ENCODE data around the gene TARS1. TPM values are rescaled to one million over a fixed set of nuclear protein-coding genes. Genes with fewer than 3 reads are reported as not detected.

TARS1 gene
- total RNA-seq, 4 donors from 2014 or later: 62.8 to 77.6 (median 69.8) TPM

DNA sequence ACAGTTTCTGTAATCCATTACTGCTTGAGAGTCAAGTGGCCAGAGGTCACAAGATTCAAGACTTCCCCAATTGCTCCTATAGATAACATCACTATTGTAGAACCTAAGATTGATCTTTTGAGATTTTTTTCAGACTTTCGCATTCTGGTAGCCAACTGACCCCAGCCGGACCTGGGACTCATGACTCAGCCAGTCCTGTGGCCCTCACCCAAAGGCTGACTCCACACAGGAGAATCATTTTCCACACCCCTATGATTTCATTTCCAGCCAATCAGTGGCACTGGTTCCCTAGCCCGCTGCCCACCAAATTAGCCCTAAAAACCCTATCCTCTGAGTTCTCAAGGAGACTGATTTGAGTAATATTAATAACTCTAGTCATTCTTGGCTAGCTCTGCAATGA, 36.2 kb downstream of the TARS1 start:
- no peak overlapping the region for H3K27ac ChIP-seq
- in situ Hi-C loops (cut with MboI; ENCODE audit: low sequenced_read_pairs in 4 of 4): no loop called here
- no peaks in the 10 kb centered on the region for H3K27me3 ChIP-seq
- H3K36me3 ChIP-seq: peaks cover 0 to 12% of the 10 kb centered on the region in 2 donors
- H3K4me1 ChIP-seq: no peaks in the 10 kb centered on the region
- ATAC-seq (no peak), DNase-seq (no peak)
- TF ChIP-seq POLR2A (IDR thresholded peaks at IDR 0.05): no peak
- TF ChIP-seq, protein P1, sequence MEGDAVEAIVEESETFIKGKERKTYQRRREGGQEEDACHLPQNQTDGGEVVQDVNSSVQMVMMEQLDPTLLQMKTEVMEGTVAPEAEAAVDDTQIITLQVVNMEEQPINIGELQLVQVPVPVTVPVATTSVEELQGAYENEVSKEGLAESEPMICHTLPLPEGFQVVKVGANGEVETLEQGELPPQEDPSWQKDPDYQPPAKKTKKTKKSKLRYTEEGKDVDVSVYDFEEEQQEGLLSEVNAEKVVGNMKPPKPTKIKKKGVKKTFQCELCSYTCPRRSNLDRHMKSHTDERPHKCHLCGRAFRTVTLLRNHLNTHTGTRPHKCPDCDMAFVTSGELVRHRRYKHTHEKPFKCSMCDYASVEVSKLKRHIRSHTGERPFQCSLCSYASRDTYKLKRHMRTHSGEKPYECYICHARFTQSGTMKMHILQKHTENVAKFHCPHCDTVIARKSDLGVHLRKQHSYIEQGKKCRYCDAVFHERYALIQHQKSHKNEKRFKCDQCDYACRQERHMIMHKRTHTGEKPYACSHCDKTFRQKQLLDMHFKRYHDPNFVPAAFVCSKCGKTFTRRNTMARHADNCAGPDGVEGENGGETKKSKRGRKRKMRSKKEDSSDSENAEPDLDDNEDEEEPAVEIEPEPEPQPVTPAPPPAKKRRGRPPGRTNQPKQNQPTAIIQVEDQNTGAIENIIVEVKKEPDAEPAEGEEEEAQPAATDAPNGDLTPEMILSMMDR (IDR thresholded peaks at IDR 0.05 in 4 of 5, conservative IDR thresholded peaks at IDR 0.05 in 1 of 5): no peak
- no peak overlapping the region for H3K4me3 ChIP-seq
- intact Hi-C loops (cut with DNase I; ENCODE audit: low total_unique reads): no loop called here
- no peaks in the 10 kb centered on the region for H3K9me3 ChIP-seq

DNA sequence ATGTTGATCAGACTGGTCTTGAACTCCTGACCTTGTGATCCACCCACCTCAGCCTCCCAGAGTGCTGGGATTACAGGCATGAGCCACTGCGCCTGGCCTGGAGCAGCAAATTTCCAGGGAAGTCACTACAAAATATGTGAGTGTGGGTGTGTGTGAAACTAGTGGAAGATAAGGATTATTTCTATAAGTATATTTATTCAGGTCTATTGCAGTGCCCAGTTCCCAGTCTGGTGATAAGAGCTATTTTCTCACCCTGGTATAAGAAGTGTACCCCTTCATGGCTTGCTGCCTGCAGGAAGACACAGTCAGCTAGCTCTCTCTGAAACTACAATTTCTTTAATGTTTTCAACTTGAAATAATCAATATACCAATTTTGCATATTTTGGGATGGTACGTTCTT, 37.1 kb downstream of the TARS1 start:
- H3K27ac ChIP-seq: no peak overlapping the region
- no peaks in the 10 kb centered on the region for H3K4me1 ChIP-seq
- ATAC-seq (no peak), DNase-seq (no peak)
- no peaks in the 10 kb centered on the region for H3K27me3 ChIP-seq
- intact Hi-C loops (cut with DNase I; ENCODE audit: low total_unique reads): no loop called here
- H3K36me3 ChIP-seq: peaks cover 0 to 10% of the 10 kb centered on the region in 2 donors
- H3K4me3 ChIP-seq: no peak overlapping the region
- in situ Hi-C loops (cut with MboI; ENCODE audit: low sequenced_read_pairs in 4 of 4): no loop called here
- no peaks in the 10 kb centered on the region for H3K9me3 ChIP-seq
- TF ChIP-seq, protein P1 (IDR thresholded peaks at IDR 0.05 in 4 of 5, conservative IDR thresholded peaks at IDR 0.05 in 1 of 5): no peak
- no peak for TF ChIP-seq POLR2A (IDR thresholded peaks at IDR 0.05)

DNA sequence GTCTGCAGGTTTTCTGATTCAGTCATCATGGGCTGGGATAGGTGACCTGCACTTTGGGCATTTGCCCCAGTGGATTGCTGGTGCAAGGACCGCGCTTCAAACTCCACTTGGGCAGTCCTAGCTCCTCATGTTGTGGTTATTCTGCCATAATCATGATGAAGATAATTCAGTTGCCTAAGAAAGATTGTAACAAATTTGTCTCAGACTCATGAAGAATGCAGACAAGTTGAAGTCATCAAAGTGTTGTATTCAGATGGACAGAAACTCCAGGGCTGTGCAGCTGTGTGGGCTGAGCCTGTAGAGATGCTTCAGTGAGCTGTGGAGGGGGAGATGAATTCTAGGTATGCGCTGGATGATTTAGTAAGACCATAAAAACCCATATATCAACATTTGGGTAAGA, 38.5 kb downstream of the TARS1 start:
- no peak for TF ChIP-seq POLR2A (IDR thresholded peaks at IDR 0.05)
- Histone ChIP-seq H3K27ac (no peak overlapping the region), H3K4me3 (no peak overlapping the region), H3K9me3 (no peaks in the 10 kb centered on the region), H3K27me3 (no peaks in the 10 kb centered on the region), H3K36me3 (peaks cover 0 to 8% of the 10 kb centered on the region in 2 donors), H3K4me1 (no peaks in the 10 kb centered on the region)
- no peak for DNase-seq
- in situ Hi-C loops (cut with MboI; ENCODE audit: low sequenced_read_pairs in 4 of 4): no loop called here
- ATAC-seq: no peak
- intact Hi-C loops (cut with DNase I; ENCODE audit: low total_unique reads): no loop called here

DNA sequence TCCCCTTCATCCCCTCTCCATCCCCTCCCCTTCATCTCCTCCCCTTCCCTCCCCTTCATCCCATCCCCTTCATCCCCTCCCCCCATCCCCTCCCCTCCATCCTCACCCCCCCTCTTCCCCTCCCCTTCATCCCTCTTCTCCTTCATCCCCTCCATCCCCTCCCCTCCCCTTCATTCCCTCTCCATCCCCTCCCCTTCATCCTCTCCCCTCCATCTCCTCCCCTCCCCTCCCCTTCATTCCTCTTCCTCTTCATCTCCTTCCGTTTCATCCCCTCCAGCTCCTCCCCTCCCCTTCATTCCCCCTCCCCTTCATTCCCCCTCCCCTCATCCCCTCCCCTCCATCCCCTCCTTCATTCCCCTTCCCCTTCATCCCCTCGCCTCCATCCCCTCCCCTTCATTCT, 40.1 kb downstream of the TARS1 start:
- intact Hi-C loops (cut with DNase I; ENCODE audit: low total_unique reads) (no loop called here), in situ Hi-C loops (cut with MboI; ENCODE audit: low sequenced_read_pairs in 4 of 4) (no loop called here)
- ATAC-seq: no peak

DNA sequence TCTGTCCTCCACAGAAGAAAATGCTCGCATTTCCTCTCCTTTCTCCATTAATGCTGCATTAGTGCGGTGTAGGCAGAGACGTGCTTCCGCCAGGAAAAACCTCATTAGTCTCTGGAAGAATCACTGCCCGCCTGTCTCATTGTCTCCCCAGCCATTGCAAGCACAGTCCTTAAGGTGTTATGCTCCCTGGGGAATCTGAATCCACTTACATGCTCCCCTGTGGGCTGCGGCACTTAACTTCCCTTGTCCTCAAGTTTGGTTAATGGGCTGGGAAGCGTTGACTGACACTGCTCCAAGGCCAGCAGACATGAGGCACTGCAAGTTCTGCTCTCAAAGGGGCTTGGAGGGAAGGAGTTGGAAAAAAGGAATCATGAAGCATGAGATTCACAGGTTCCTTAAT, 41.6 kb downstream of the TARS1 start:
- intact Hi-C loops (cut with DNase I; ENCODE audit: low total_unique reads) (no loop called here), in situ Hi-C loops (cut with MboI; ENCODE audit: low sequenced_read_pairs in 4 of 4) (no loop called here)
- ATAC-seq (no peak), DNase-seq (no peak)
- TF ChIP-seq, protein P1 (IDR thresholded peaks at IDR 0.05 in 4 of 5, conservative IDR thresholded peaks at IDR 0.05 in 1 of 5): no peak
- no peak for TF ChIP-seq POLR2A (IDR thresholded peaks at IDR 0.05)
- Histone ChIP-seq H3K27me3 (no peaks in the 10 kb centered on the region), H3K27ac (no peak overlapping the region), H3K36me3 (no peaks in the 10 kb centered on the region), H3K9me3 (no peaks in the 10 kb centered on the region), H3K4me1 (no peaks in the 10 kb centered on the region), H3K4me3 (no peak overlapping the region)

More for the DNA sequence above, 40.1 kb downstream of the TARS1 start:
- Histone ChIP-seq H3K27ac (no peak overlapping the region), H3K4me3 (no peak overlapping the region), H3K4me1 (no peaks in the 10 kb centered on the region), H3K27me3 (no peaks in the 10 kb centered on the region), H3K36me3 (no peaks in the 10 kb centered on the region), H3K9me3 (no peaks in the 10 kb centered on the region)
- no peak for DNase-seq
- TF ChIP-seq, protein P1 (IDR thresholded peaks at IDR 0.05 in 4 of 5, conservative IDR thresholded peaks at IDR 0.05 in 1 of 5): no peak
- TF ChIP-seq POLR2A (IDR thresholded peaks at IDR 0.05): no peak

All from gastrocnemius medialis (tissue), 4 donors.